WTC11 (cell line): Measurements from ENCODE around the gene WASF3. TPM values are rescaled to one million over a fixed set of nuclear protein-coding genes. Genes with fewer than 3 reads are reported as not detected.

Experiments used
- ATAC-seq: fragments of 200-7000 bp; cut with Tn5 transposase; 2 replicates; pipeline ENCODE4 v1.10.0; 2021; ENCODE audit warnings: mild to moderate bottlenecking, moderate library complexity
- CTCF ChIA-PET: fragments of 300-600 bp; sonication (Branson Sonifier 250); formaldehyde crosslinking; loops from one replicate; lab custom pipeline; 2021; ENCODE audit warnings: antibody characterized with exemption; lab: Charles Lee
- POLR2A ChIA-PET: fragments of 350-600 bp; sonication (Branson Sonifier 250); formaldehyde crosslinking; loops from one replicate; lab custom pipeline; 2021; ENCODE audit warnings: antibody characterized with exemption; lab: Charles Lee
- DNase-seq: peaks from one replicate; pipeline ENCODE4 v3.0.0; 2021; ENCODE audit warnings: low spot score
- H3K27ac Mint-ChIP-seq: 2 replicates; pipeline ENCODE4 v1.8.0; 2021; ENCODE audit warnings: mixed read lengths
- H3K27me3 Mint-ChIP-seq: 2 replicates; pipeline ENCODE4 v1.8.0; 2021; ENCODE audit warnings: low read depth, mild to moderate bottlenecking, moderate library complexity, mixed read lengths
- H3K36me3 Mint-ChIP-seq: 2 replicates; pipeline ENCODE4 v1.8.0; 2021; ENCODE audit warnings: mixed read lengths
- H3K4me1 Mint-ChIP-seq: 2 replicates; pipeline ENCODE4 v1.8.0; 2022; ENCODE audit warnings: mixed read lengths
- H3K4me3 Mint-ChIP-seq: 2 replicates; pipeline ENCODE4 v1.8.0; 2021; ENCODE audit warnings: mild to moderate bottlenecking, moderate library complexity, mixed read lengths
- H3K9me3 Mint-ChIP-seq: 2 replicates; pipeline ENCODE4 v1.8.0; 2021; ENCODE audit warnings: mixed read lengths
- ATF1 ChIP-seq: sonication (generic); formaldehyde crosslinking; IDR thresholded peaks from 2 replicates; pipeline ENCODE4 v1.8.1; 2023; ENCODE audit warnings: mild to moderate bottlenecking, moderate library complexity, missing genetic modification reagents
- ATF3 ChIP-seq: sonication (generic); formaldehyde crosslinking; conservative IDR thresholded peaks from 2 replicates; pipeline ENCODE4 v1.8.1; 2022; ENCODE audit warnings: mild to moderate bottlenecking, missing genetic modification reagents
- GTF2I ChIP-seq: fragments of 250-450 bp; sonication (Bioruptor Pico); conservative IDR thresholded peaks from 2 replicates; pipeline ENCODE4 v1.4.0; 2021; ENCODE audit warnings: mild to moderate bottlenecking
- IRF2 ChIP-seq: sonication (generic); formaldehyde crosslinking; IDR thresholded peaks from 2 replicates; pipeline ENCODE4 v1.8.0; 2022; ENCODE audit warnings: low read depth, missing genetic modification reagents, borderline replicate concordance
- MLX ChIP-seq: sonication (generic); formaldehyde crosslinking; IDR thresholded peaks from 2 replicates; pipeline ENCODE4 v1.8.1; 2023; ENCODE audit warnings: mild to moderate bottlenecking, missing genetic modification reagents, moderate library complexity
- TCF7 ChIP-seq: sonication (generic); formaldehyde crosslinking; IDR thresholded peaks from 2 replicates; pipeline ENCODE4 v1.8.0; 2022; ENCODE audit warnings: mild to moderate bottlenecking, low read depth, missing genetic modification reagents, moderate library complexity
- USF1 ChIP-seq: sonication (generic); formaldehyde crosslinking; IDR thresholded peaks from 2 replicates; pipeline ENCODE4 v1.8.0; 2022; ENCODE audit warnings: mild to moderate bottlenecking, missing genetic modification reagents
- ZNF121 ChIP-seq: sonication (generic); formaldehyde crosslinking; IDR thresholded peaks from 2 replicates; pipeline ENCODE4 v1.8.0; 2023; ENCODE audit warnings: missing genetic modification reagents
- ZNF232 ChIP-seq: sonication (generic); formaldehyde crosslinking; IDR thresholded peaks from 2 replicates; pipeline ENCODE4 v1.8.0; 2022; ENCODE audit warnings: mild to moderate bottlenecking, missing genetic modification reagents
- ZNF317 ChIP-seq: sonication (generic); formaldehyde crosslinking; IDR thresholded peaks from 2 replicates; pipeline ENCODE4 v1.8.1; 2023; ENCODE audit warnings: low read depth, mild to moderate bottlenecking, moderate library complexity, missing genetic modification reagents, borderline replicate concordance
- ZNF512 ChIP-seq: sonication (generic); formaldehyde crosslinking; IDR thresholded peaks from 2 replicates; pipeline ENCODE4 v1.8.1; 2022; ENCODE audit warnings: missing genetic modification reagents, borderline replicate concordance
- total RNA-seq: library from RNA; stranded (reverse); gene quantifications from 3 replicates; pipeline ENCODE4 v1.2.3, GENCODE V29; 2021
- TF ChIP-seq, protein P1 (sequence below): sonication (generic); formaldehyde crosslinking; IDR thresholded peaks from 2 replicates; pipeline ENCODE4 v1.8.1; 2023; ENCODE audit warnings: mild to moderate bottlenecking, missing genetic modification reagents, moderate library complexity
- TF ChIP-seq, protein P2 (sequence below): fragments of 250-450 bp; sonication (Bioruptor Pico); IDR thresholded peaks from 2 replicates; pipeline ENCODE4 v1.9.0; 2021; ENCODE audit warnings: mild to moderate bottlenecking
- TF ChIP-seq, protein P3 (sequence below): sonication (generic); formaldehyde crosslinking; IDR thresholded peaks from 2 replicates; pipeline ENCODE4 v1.8.0; 2023; ENCODE audit warnings: missing genetic modification reagents, mild to moderate bottlenecking, borderline replicate concordance

The WASF3 gene
- total RNA-seq, 1 experiment from 2014 or later, result 26.8 TPM

GRCh38 chr13:26680123-26680450 lies 122.6 kb downstream of the WASF3 start:
- Mint-ChIP-seq H3K4me3 (no peak overlapping the region), H3K9me3 (no peaks in the 10 kb centered on the region), H3K27ac (peak overlapping the region; percentile 55), H3K4me1 (peaks cover 27% of the 10 kb centered on the region), H3K36me3 (peaks cover 18% of the 10 kb centered on the region), H3K27me3 (no peaks in the 10 kb centered on the region)
- peak; percentile 38 for DNase-seq
- peak; percentile 90 for ATAC-seq
- ChIA-PET POLR2A (no interaction called here), CTCF (interaction anchor here (1.3 to 2.8 kb wide), 3 partner anchors 15 to 21 kb away, joined by 3 to 16 read pairs (median 3); no protein-coding TSS in a partner anchor)
- peak; percentile 34; the same call in 1 of the 2 replicates for TF ChIP-seq USF1 (CRISPR knock-in tag)
- TF ChIP-seq, protein P1, sequence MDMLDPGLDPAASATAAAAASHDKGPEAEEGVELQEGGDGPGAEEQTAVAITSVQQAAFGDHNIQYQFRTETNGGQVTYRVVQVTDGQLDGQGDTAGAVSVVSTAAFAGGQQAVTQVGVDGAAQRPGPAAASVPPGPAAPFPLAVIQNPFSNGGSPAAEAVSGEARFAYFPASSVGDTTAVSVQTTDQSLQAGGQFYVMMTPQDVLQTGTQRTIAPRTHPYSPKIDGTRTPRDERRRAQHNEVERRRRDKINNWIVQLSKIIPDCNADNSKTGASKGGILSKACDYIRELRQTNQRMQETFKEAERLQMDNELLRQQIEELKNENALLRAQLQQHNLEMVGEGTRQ (CRISPR knock-in tag), result peak; percentile 67
- TF ChIP-seq ATF1 (CRISPR knock-in tag), result no peak

GRCh38 chr13:26680572-26680971 lies 123.1 kb downstream of the WASF3 start:
- ChIA-PET CTCF (interaction anchor here (1.3 to 2.8 kb wide), 2 partner anchors 18 to 21 kb away, joined by 3 to 16 read pairs; no protein-coding TSS in a partner anchor), POLR2A (no interaction called here)
- H3K27ac Mint-ChIP-seq, result peak overlapping the region; percentile 55; the same call in 1 of the 2 replicates
- no peak for DNase-seq
- peaks cover 21% of the 10 kb centered on the region for H3K36me3 Mint-ChIP-seq
- H3K27me3 Mint-ChIP-seq, result no peaks in the 10 kb centered on the region
- H3K9me3 Mint-ChIP-seq, result no peaks in the 10 kb centered on the region
- H3K4me1 Mint-ChIP-seq, result peaks cover 26% of the 10 kb centered on the region
- ATAC-seq, result no peak
- no peak overlapping the region for H3K4me3 Mint-ChIP-seq
- TF ChIP-seq MLX (CRISPR knock-in tag) (no peak), ZNF512 (no peak), TCF7 (CRISPR knock-in tag) (no peak), IRF2 (CRISPR knock-in tag) (no peak), ZNF121 (no peak), ZNF232 (CRISPR knock-in tag) (no peak), ATF3 (CRISPR knock-in tag) (no peak), GTF2I (no peak), ZNF317 (no peak), USF1 (CRISPR knock-in tag) (no peak)
- TF ChIP-seq, protein P2, sequence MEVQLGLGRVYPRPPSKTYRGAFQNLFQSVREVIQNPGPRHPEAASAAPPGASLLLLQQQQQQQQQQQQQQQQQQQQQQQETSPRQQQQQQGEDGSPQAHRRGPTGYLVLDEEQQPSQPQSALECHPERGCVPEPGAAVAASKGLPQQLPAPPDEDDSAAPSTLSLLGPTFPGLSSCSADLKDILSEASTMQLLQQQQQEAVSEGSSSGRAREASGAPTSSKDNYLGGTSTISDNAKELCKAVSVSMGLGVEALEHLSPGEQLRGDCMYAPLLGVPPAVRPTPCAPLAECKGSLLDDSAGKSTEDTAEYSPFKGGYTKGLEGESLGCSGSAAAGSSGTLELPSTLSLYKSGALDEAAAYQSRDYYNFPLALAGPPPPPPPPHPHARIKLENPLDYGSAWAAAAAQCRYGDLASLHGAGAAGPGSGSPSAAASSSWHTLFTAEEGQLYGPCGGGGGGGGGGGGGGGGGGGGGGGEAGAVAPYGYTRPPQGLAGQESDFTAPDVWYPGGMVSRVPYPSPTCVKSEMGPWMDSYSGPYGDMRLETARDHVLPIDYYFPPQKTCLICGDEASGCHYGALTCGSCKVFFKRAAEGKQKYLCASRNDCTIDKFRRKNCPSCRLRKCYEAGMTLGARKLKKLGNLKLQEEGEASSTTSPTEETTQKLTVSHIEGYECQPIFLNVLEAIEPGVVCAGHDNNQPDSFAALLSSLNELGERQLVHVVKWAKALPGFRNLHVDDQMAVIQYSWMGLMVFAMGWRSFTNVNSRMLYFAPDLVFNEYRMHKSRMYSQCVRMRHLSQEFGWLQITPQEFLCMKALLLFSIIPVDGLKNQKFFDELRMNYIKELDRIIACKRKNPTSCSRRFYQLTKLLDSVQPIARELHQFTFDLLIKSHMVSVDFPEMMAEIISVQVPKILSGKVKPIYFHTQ (CRISPR knock-in tag), result no peak
- TF ChIP-seq, protein P3, sequence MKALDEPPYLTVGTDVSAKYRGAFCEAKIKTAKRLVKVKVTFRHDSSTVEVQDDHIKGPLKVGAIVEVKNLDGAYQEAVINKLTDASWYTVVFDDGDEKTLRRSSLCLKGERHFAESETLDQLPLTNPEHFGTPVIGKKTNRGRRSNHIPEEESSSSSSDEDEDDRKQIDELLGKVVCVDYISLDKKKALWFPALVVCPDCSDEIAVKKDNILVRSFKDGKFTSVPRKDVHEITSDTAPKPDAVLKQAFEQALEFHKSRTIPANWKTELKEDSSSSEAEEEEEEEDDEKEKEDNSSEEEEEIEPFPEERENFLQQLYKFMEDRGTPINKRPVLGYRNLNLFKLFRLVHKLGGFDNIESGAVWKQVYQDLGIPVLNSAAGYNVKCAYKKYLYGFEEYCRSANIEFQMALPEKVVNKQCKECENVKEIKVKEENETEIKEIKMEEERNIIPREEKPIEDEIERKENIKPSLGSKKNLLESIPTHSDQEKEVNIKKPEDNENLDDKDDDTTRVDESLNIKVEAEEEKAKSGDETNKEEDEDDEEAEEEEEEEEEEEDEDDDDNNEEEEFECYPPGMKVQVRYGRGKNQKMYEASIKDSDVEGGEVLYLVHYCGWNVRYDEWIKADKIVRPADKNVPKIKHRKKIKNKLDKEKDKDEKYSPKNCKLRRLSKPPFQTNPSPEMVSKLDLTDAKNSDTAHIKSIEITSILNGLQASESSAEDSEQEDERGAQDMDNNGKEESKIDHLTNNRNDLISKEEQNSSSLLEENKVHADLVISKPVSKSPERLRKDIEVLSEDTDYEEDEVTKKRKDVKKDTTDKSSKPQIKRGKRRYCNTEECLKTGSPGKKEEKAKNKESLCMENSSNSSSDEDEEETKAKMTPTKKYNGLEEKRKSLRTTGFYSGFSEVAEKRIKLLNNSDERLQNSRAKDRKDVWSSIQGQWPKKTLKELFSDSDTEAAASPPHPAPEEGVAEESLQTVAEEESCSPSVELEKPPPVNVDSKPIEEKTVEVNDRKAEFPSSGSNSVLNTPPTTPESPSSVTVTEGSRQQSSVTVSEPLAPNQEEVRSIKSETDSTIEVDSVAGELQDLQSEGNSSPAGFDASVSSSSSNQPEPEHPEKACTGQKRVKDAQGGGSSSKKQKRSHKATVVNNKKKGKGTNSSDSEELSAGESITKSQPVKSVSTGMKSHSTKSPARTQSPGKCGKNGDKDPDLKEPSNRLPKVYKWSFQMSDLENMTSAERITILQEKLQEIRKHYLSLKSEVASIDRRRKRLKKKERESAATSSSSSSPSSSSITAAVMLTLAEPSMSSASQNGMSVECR, result no peak
